ENCODE measurements around the gene SELENOH.

The SELENOH gene

GRCh38 chr11:57746920-57747319 lies 5.6 kb downstream of the SELENOH start:
- DNase-seq (ENCODE audit: low read depth, low spot score): no peak

GRCh38 chr11:57751176-57751575 lies 9.9 kb downstream of the SELENOH start:
- no peak for DNase-seq (ENCODE audit: low read depth, low spot score)

- no peak for DNase-seq (ENCODE audit: low read depth, low spot score)
Observed at GRCh38 chr11:57751676-57752253, 10.5 kb downstream of the SELENOH start, which contains the start of gene BTBD18. Gene BTBD18, minus strand, starts transcription at chr11:57751819. Its CDS starts 631 bp downstream, at chr11:57751188.

- DNase-seq (ENCODE audit: low read depth, low spot score): no peak
Observed at GRCh38 chr11:57752954-57753353, 11.7 kb downstream of the SELENOH start.

- DNase-seq (ENCODE audit: low read depth, low spot score): no peak
Observed at GRCh38 chr11:57758174-57758573, 16.9 kb downstream of the SELENOH start.

- no peak for DNase-seq (ENCODE audit: low read depth, low spot score)
Observed at GRCh38 chr11:57761301-57762234, 20.3 kb downstream of the SELENOH start, which contains the start of gene CTNND1. Gene CTNND1, plus strand, starts transcription at chr11:57761802. Its CDS starts 29,677 bp downstream, at chr11:57791479.

GRCh38 chr11:57762235-57762861 lies 21.1 kb downstream of the SELENOH start:
- no peak for DNase-seq (ENCODE audit: low read depth, low spot score)

GRCh38 chr11:57763568-57763967 lies 22.3 kb downstream of the SELENOH start:
- DNase-seq (ENCODE audit: low read depth, low spot score): no peak

GRCh38 chr11:57764021-57764420 lies 22.7 kb downstream of the SELENOH start:
- DNase-seq (ENCODE audit: low read depth, low spot score): no peak

- DNase-seq (ENCODE audit: low read depth, low spot score): no peak
Observed at GRCh38 chr11:57764566-57764965, 23.3 kb downstream of the SELENOH start.

- no peak for DNase-seq (ENCODE audit: low read depth, low spot score)
Observed at GRCh38 chr11:57764972-57765371, 23.7 kb downstream of the SELENOH start.

GRCh38 chr11:57770793-57771192 lies 29.5 kb downstream of the SELENOH start:
- DNase-seq (ENCODE audit: low read depth, low spot score): no peak

- no peak for DNase-seq (ENCODE audit: low read depth, low spot score)
Observed at GRCh38 chr11:57771365-57771764, 30.1 kb downstream of the SELENOH start.

GRCh38 chr11:57772562-57772961 lies 31.3 kb downstream of the SELENOH start:
- DNase-seq (ENCODE audit: low read depth, low spot score): no peak

GRCh38 chr11:57773026-57773598 lies 31.8 kb downstream of the SELENOH start:
- DNase-seq (ENCODE audit: low read depth, low spot score): no peak

GRCh38 chr11:57775491-57775890 lies 34.2 kb downstream of the SELENOH start:
- no peak for DNase-seq (ENCODE audit: low read depth, low spot score)

- DNase-seq (ENCODE audit: low read depth, low spot score): no peak
Observed at GRCh38 chr11:57776031-57776521, 34.8 kb downstream of the SELENOH start.

- DNase-seq (ENCODE audit: low read depth, low spot score): no peak
Observed at GRCh38 chr11:57776577-57777210, 35.4 kb downstream of the SELENOH start.

- no peak for DNase-seq (ENCODE audit: low read depth, low spot score)
Observed at GRCh38 chr11:57777969-57778317, 36.7 kb downstream of the SELENOH start.

- DNase-seq (ENCODE audit: low read depth, low spot score): no peak
Observed at GRCh38 chr11:57778318-57779037, 37.2 kb downstream of the SELENOH start.

- no peak for DNase-seq (ENCODE audit: low read depth, low spot score)
Observed at GRCh38 chr11:57779276-57779675, 38.0 kb downstream of the SELENOH start.

All from activated CD4-positive, CD25-positive, alpha-beta regulatory T cell treated with anti-CD3 and anti-CD28 coated beads, Interleukin-2, amount 50 U/mL, for 16 hours (primary cell).